Esophagus (tissue), 2 donors: Measurements from ENCODE around the gene TCP11. TPM values are rescaled to one million over a fixed set of nuclear protein-coding genes. Genes with fewer than 3 reads are reported as not detected.

ENCODE experiments used
- H3K27ac ChIP-seq, 2 donors: one replicate each; pipeline ENCODE4 v1.5.1; 2013; ENCODE audit warnings: low read depth in 2 of 2, mild to moderate bottlenecking in 2 of 2, inconsistent platforms in 1 of 2, low read length in 1 of 2, moderate library complexity in 1 of 2
- H3K27me3 ChIP-seq, 2 donors: one replicate each; pipeline ENCODE4 v1.6.1; 2013; ENCODE audit warnings: low read length in 2 of 2, control low read depth in 1 of 2, mild to moderate bottlenecking in 1 of 2; ENCODE audit not compliant: insufficient read depth in 2 of 2, control insufficient read depth in 1 of 2
- H3K36me3 ChIP-seq, 2 donors: one replicate each; pipeline ENCODE4 v1.6.1; 2013; ENCODE audit warnings: low read length in 1 of 2; ENCODE audit not compliant: control insufficient read depth in 2 of 2, insufficient read depth in 2 of 2
- H3K4me1 ChIP-seq, 2 donors: one replicate each; pipeline ENCODE4 v1.6.1; 2013; ENCODE audit warnings: low read length in 1 of 2; ENCODE audit not compliant: control insufficient read depth in 2 of 2, insufficient read depth in 2 of 2
- H3K4me3 ChIP-seq, 2 donors: one replicate each; pipeline ENCODE4 v1.5.1; 2013; ENCODE audit warnings: low read length in 2 of 2, mild to moderate bottlenecking in 2 of 2, low read depth in 1 of 2, moderate library complexity in 1 of 2
- H3K9me3 ChIP-seq, 2 donors: one replicate each; pipeline ENCODE4 v1.6.1; 2013; ENCODE audit warnings: mild to moderate bottlenecking in 2 of 2, low read depth in 1 of 2, low read length in 1 of 2, moderate library complexity in 1 of 2; ENCODE audit not compliant: control insufficient read depth in 2 of 2, insufficient read depth in 1 of 2
- WGBS, 2 donors: extraction: QIAGEN DNeasy Blood & Tissue Kit; methylation state at CpG; one replicate each; pipeline ENCODE4 v1.1.7; 2013; 5-methylcytosine and 5-hydroxymethylcytosine counted together
- polyA plus RNA-seq, 2 donors: library from polyadenylated mRNA; stranded (reverse); fragments of 200-250 nt; gene quantifications; one replicate each; pipeline ENCODE4 v1.2.3, GENCODE V29; 2013
- donor health status: healthy with polysubstance abuse.
- donor health status: Bipolar disorder and iron deficiency.

The TCP11 gene
- polyA plus RNA-seq, 2 donors, result 0.02 TPM; not detected in 1

- H3K27ac ChIP-seq, result no peak overlapping the region
- no peak overlapping the region for H3K4me3 ChIP-seq
- no peaks in the 10 kb centered on the region for H3K36me3 ChIP-seq
- no peaks in the 10 kb centered on the region for H3K4me1 ChIP-seq
- no peaks in the 10 kb centered on the region for H3K27me3 ChIP-seq
- no peaks in the 10 kb centered on the region for H3K9me3 ChIP-seq
- 58 to 62% methylated on average over 4 of the region's 4 CpGs for WGBS, 2 donors
These were observed 11.0 kb upstream of the TCP11 start for GRCh38 chr6:35152067-35152707.

DNA sequence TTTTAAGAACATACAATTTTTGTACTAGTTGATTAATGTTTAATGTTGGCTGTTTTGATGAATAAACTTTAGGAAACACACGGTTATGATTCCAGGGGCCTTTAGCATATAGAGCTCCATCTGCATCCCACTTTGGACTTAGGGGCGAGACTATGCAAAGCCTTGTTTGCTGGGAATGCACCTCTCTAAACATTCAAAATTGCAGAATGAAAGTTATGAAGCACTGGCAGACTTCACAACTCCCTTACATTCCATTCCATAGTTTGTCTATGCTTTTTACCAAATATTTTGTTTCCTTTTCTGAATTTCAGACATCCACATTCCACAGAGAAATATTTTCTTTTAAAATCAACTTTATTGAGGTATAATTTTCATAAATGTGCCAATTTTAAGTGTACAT lies 10.3 kb upstream of the TCP11 start:
- Histone ChIP-seq H3K4me1 (no peaks in the 10 kb centered on the region), H3K27ac (no peak overlapping the region), H3K27me3 (no peaks in the 10 kb centered on the region), H3K36me3 (no peaks in the 10 kb centered on the region), H3K9me3 (no peaks in the 10 kb centered on the region), H3K4me3 (no peak overlapping the region)
- WGBS, 2 donors, result 82 to 89% methylated on average over 2 of the region's 2 CpGs

- Histone ChIP-seq H3K27ac (no peak overlapping the region), H3K27me3 (no peaks in the 10 kb centered on the region), H3K36me3 (no peaks in the 10 kb centered on the region), H3K4me3 (no peak overlapping the region), H3K4me1 (no peaks in the 10 kb centered on the region), H3K9me3 (no peaks in the 10 kb centered on the region)
- WGBS, 2 donors, result 83% methylated on average over 16 of the region's 16 CpGs
These were observed 8.9 kb upstream of the TCP11 start for GRCh38 chr6:35149891-35150566.

GRCh38 chr6:35148167-35148741 lies 7.1 kb upstream of the TCP11 start:
- H3K36me3 ChIP-seq, result no peaks in the 10 kb centered on the region
- H3K4me3 ChIP-seq, result no peak overlapping the region
- WGBS, 2 donors, result 47 to 52% methylated on average over 8 of the region's 8 CpGs
- no peak overlapping the region for H3K27ac ChIP-seq
- no peaks in the 10 kb centered on the region for H3K27me3 ChIP-seq
- H3K4me1 ChIP-seq, result no peaks in the 10 kb centered on the region
- H3K9me3 ChIP-seq, result no peaks in the 10 kb centered on the region

GRCh38 chr6:35147486-35147885 lies 6.3 kb upstream of the TCP11 start:
- Histone ChIP-seq H3K9me3 (no peaks in the 10 kb centered on the region), H3K27me3 (no peaks in the 10 kb centered on the region), H3K27ac (no peak overlapping the region), H3K4me3 (no peak overlapping the region), H3K4me1 (no peaks in the 10 kb centered on the region), H3K36me3 (no peaks in the 10 kb centered on the region)
- WGBS, 2 donors, result 74 to 79% methylated on average over 3 of the region's 3 CpGs

DNA sequence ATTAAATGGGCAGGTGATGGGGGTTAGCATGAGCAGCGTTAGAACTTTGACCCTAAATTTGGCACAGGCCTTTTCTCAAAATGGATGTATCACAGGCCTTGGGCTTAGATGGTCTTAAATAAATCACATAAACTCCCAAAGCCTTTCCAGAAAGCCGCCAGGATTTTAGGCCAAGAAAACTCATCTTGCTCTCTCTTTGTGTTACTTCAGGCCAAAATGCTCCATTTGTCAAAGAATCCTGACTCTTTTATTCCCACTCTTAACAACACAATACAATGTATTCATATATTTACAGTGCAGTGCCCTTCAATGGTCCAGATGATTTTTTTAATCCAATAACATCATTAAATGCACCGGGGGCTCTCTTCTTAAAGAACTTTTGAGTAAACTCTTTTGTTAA lies 5.9 kb upstream of the TCP11 start:
- H3K9me3 ChIP-seq, result no peaks in the 10 kb centered on the region
- H3K27me3 ChIP-seq, result no peaks in the 10 kb centered on the region
- no peaks in the 10 kb centered on the region for H3K36me3 ChIP-seq
- H3K4me3 ChIP-seq, result no peak overlapping the region
- WGBS, 2 donors, result 82 to 83% methylated on average over 3 of the region's 3 CpGs
- no peaks in the 10 kb centered on the region for H3K4me1 ChIP-seq
- no peak overlapping the region for H3K27ac ChIP-seq

GRCh38 chr6:35146453-35146852 lies 5.3 kb upstream of the TCP11 start:
- H3K4me3 ChIP-seq, result no peak overlapping the region
- H3K9me3 ChIP-seq, result no peaks in the 10 kb centered on the region
- WGBS, 2 donors, result 53 to 61% methylated on average over 6 of the region's 6 CpGs
- H3K36me3 ChIP-seq, result no peaks in the 10 kb centered on the region
- H3K27me3 ChIP-seq, result no peaks in the 10 kb centered on the region
- peaks cover 0 to under 1% of the 10 kb centered on the region in 2 donors for H3K4me1 ChIP-seq
- no peak overlapping the region for H3K27ac ChIP-seq

DNA sequence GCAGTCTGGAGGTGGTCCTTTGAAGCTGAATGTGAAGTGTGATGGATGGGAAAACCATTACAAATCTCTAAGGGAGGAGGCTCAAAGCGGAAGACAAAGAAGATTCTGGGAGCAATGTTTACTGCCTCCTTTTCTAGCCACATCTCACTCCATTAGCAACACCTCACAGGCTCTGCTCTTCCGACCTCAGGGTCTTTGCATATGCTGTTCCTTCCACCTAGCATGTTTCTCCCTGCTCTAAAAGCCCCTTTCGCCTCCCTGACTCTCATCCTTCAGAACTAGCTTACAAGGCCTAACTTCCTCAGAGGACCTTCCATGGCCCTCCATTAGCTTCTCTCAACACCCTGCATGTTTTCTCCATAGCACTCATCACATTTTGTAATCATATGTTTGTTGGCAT lies 4.6 kb upstream of the TCP11 start:
- H3K36me3 ChIP-seq, result no peaks in the 10 kb centered on the region
- 96% methylated on average over 3 of the region's 3 CpGs for WGBS, 2 donors
- no peak overlapping the region for H3K4me3 ChIP-seq
- H3K9me3 ChIP-seq, result no peaks in the 10 kb centered on the region
- no peaks in the 10 kb centered on the region for H3K27me3 ChIP-seq
- H3K4me1 ChIP-seq, result peaks cover 0 to 5% of the 10 kb centered on the region in 2 donors
- no peak overlapping the region for H3K27ac ChIP-seq

DNA sequence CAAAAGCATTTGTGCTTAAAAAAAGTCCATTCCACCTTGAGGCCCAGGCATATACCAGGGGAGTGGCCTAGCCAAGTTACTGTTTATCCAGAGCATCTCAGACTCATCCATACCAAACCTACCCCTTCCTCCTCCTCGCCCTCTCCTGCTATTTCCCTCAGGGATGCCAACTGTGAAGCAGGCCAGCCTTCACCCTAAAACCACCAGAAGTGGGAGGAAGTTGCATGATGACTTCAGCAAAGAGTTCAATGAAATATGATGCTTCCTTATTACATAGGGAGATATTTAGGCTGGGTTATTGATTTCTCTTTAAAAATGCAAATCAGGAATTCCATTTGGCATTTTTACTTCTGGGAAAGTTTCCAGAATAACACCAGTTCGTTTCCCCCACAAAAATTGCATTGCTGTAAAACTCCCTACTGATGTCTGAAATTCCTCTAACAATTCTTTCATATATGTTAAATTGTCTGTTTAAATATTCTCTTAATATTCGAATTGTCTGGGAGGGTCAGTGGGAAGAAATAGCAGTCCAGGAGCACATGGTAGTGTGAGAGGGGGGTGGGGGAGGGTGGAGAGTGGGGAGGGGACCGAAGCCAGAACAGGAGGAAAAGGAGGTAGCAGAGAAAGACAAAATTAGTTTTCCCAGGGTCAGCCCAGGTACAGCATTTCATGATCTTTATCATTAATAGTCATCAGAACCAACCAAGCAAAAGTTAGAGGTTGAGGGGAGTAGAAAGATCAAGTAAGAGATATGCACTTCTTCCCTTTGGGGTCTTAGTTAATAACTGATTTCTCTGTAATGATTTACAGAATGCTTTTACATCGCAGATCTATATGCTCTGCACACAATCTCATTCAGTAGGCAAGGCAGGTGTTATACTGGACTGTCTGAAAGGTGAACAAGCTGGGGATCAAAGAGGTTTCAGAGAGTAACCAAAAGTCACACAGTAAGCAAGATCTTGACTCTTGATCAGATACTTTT lies 1.7 kb upstream of the TCP11 start:
- WGBS, 2 donors, result 59 to 61% methylated on average over 5 of the region's 5 CpGs

More for the DNA sequence above, 1.7 kb upstream of the TCP11 start:
- no peak overlapping the region for H3K27ac ChIP-seq
- no peaks in the 10 kb centered on the region for H3K27me3 ChIP-seq
- H3K36me3 ChIP-seq, result no peaks in the 10 kb centered on the region
- peaks cover 0 to 5% of the 10 kb centered on the region in 2 donors for H3K4me1 ChIP-seq
- no peak overlapping the region for H3K4me3 ChIP-seq
- no peaks in the 10 kb centered on the region for H3K9me3 ChIP-seq
